HepG2 (cell line): ENCODE measurements around the gene TRPC1. TPM values are rescaled to one million over a fixed set of nuclear protein-coding genes. Genes with fewer than 3 reads are reported as not detected.
A peak's percentile ranks its signal among the peaks of the same experiment; 100 is the strongest.

ENCODE experiments used
- EP300 ChIP-seq, 3 experiments: sonication (generic) in 1 of 3; formaldehyde crosslinking in 1 of 3; IDR thresholded peaks; 2 replicates each; pipeline versions ENCODE4 v1.5.1 to v1.6.1; 2011 to 2020; ENCODE audit warnings: low read depth in 2 of 3, low read length in 2 of 3, borderline replicate concordance in 1 of 3, improper control_type of control experiment in 1 of 3, mild to moderate bottlenecking in 1 of 3, missing genetic modification reagents in 1 of 3, moderate library complexity in 1 of 3
- HDAC2 ChIP-seq: sonication (generic); formaldehyde crosslinking; IDR thresholded peaks from 2 replicates; pipeline ENCODE4 v1.4.0; 2020; ENCODE audit warnings: missing genetic modification reagents
- HOXA3 ChIP-seq: sonication (generic); formaldehyde crosslinking; IDR thresholded peaks from 2 replicates; pipeline ENCODE4 v1.5.0; 2020; ENCODE audit warnings: missing genetic modification reagents
- PHF21A ChIP-seq: sonication (generic); formaldehyde crosslinking; IDR thresholded peaks from 2 replicates; pipeline ENCODE4 v1.5.0; 2020; ENCODE audit warnings: mild to moderate bottlenecking, missing genetic modification reagents
- RXRB ChIP-seq: IDR thresholded peaks from 2 replicates; pipeline ENCODE4 v1.6.1; 2016; ENCODE audit warnings: borderline replicate concordance, missing genetic modification reagents, missing compliant biosample characterization
- SAP130 ChIP-seq: IDR thresholded peaks from 2 replicates; pipeline ENCODE4 v1.6.1; 2016; ENCODE audit warnings: low read depth
- YEATS4 ChIP-seq: sonication (generic); formaldehyde crosslinking; IDR thresholded peaks from 2 replicates; pipeline ENCODE4 v1.4.0; 2020; ENCODE audit warnings: missing genetic modification reagents, borderline replicate concordance
- ZZZ3 ChIP-seq: sonication (generic); formaldehyde crosslinking; IDR thresholded peaks from 2 replicates; pipeline ENCODE4 v1.4.0; 2020; ENCODE audit warnings: missing genetic modification reagents, mild to moderate bottlenecking, borderline replicate concordance
- polyA plus RNA-seq, 8 experiments: library from polyadenylated mRNA; depleted of rRNA in 3 of 8; stranded (reverse) in 7 of 8; unstranded in 1 of 8; fragments of >200 nt; fragmentation: Illumina TruSeq in 4 of 8; extraction: Trizol in 4 of 8; gene quantifications; 2 replicates each; pipeline versions ENCODE4 v1.2.1 to v1.2.3, GENCODE V29; 2011 to 2016; ENCODE audit warnings: low read depth in 4 of 8, missing spikeins in 1 of 8, mixed read lengths in 1 of 8; ENCODE audit not compliant: insufficient read depth in 1 of 8
- total RNA-seq, 5 experiments: library from RNA; depleted of rRNA; stranded (reverse); fragments of >200 nt; fragmentation: Illumina TruSeq; extraction: Trizol; gene quantifications; 2 replicates each; pipeline ENCODE4 v1.2.3, GENCODE V29; 2016; ENCODE audit warnings: low read depth in 1 of 5
- TF ChIP-seq, protein P1 (sequence below): sonication (generic); formaldehyde crosslinking; IDR thresholded peaks from 2 replicates; pipeline ENCODE4 v1.4.0; 2020; ENCODE audit warnings: low read depth, missing genetic modification reagents
- TF ChIP-seq, protein P2 (sequence below): sonication (generic); formaldehyde crosslinking; IDR thresholded peaks from 2 replicates; pipeline ENCODE4 v1.5.1; 2020; ENCODE audit warnings: mild to moderate bottlenecking, moderate library complexity, missing genetic modification reagents
- TF ChIP-seq, protein P3 (sequence below), 2 experiments: sonication (generic) in 1 of 2; formaldehyde crosslinking in 1 of 2; IDR thresholded peaks; 2 replicates each; pipeline versions ENCODE4 v1.4.0 to v1.6.1; 2016 to 2020; ENCODE audit warnings: borderline replicate concordance in 1 of 2, low read depth in 1 of 2, mild to moderate bottlenecking in 1 of 2, missing genetic modification reagents in 1 of 2
- TF ChIP-seq, protein P4 (sequence below): sonication (generic); formaldehyde crosslinking; conservative IDR thresholded peaks from 2 replicates; pipeline ENCODE4 v1.4.0; 2020; ENCODE audit warnings: mild to moderate bottlenecking, missing genetic modification reagents, moderate library complexity

TRPC1 gene
- total and polyA plus RNA-seq, 2 of the 13 experiments (the other 11 are each of a cell fraction or from before 2014, with no cell fraction given): 10.8 to 13.1 TPM

DNA sequence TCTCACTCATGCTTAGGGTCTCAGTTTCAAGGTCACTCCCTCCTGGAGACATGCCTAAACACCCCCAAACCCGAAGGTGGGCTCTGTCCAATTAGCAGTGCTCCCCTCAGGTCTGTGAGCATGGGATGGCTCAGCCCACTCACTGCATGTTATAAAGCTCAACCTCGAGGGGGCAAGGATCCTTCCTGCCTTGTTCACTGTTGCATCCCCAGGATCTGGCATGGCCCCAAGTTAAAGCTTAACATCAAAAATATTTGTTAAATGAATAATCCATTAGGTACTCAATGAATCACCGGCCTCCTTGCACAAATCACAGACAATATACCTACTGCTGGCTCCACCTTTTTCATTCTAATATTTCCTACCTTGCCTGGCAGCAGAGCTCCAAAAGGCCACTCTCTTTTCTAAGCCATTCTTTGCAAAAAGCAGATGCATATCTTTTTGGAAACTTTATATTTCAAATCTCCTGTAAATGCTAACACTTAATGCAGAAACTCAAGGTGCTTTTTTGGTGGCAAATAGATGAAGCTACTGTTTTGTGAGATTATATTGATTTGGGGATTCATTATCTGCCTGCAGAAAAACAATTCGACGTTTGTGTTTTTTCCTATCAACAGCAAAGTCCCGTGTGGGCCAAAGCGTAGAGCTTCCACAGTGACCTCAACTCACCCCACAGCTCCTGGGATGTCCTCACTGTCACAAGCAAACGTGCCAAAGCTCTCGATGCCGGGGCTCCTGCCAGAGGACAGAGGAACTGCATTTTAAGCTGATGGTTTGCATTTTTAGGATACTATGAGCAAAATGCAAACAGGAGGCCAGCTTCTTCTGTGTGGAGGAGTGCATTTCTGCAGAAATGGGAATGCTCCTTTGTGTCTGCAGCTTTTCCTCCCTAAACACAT, 129.7 kb downstream of the TRPC1 start (continued):
- TF ChIP-seq, protein P1, sequence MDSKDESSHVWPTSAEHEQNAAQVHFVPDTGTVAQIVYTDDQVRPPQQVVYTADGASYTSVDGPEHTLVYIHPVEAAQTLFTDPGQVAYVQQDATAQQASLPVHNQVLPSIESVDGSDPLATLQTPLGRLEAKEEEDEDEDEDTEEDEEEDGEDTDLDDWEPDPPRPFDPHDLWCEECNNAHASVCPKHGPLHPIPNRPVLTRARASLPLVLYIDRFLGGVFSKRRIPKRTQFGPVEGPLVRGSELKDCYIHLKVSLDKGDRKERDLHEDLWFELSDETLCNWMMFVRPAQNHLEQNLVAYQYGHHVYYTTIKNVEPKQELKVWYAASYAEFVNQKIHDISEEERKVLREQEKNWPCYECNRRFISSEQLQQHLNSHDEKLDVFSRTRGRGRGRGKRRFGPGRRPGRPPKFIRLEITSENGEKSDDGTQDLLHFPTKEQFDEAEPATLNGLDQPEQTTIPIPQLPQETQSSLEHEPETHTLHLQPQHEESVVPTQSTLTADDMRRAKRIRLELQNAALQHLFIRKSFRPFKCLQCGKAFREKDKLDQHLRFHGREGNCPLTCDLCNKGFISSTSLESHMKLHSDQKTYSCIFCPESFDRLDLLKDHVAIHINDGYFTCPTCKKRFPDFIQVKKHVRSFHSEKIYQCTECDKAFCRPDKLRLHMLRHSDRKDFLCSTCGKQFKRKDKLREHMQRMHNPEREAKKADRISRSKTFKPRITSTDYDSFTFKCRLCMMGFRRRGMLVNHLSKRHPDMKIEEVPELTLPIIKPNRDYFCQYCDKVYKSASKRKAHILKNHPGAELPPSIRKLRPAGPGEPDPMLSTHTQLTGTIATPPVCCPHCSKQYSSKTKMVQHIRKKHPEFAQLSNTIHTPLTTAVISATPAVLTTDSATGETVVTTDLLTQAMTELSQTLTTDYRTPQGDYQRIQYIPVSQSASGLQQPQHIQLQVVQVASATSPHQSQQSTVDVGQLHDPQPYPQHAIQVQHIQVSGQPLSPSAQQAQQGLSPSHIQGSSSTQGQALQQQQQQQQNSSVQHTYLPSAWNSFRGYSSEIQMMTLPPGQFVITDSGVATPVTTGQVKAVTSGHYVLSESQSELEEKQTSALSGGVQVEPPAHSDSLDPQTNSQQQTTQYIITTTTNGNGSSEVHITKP: peak; percentile 68; the same call in 1 of the 2 replicates
- TF ChIP-seq YEATS4 (CRISPR knock-in tag) (0 out of 2 replicates have a peak, but pooled peaks have one; percentile 35), ZZZ3 (CRISPR knock-in tag) (0 out of 2 replicates have a peak, but pooled peaks have one; percentile 32), SAP130 (CRISPR knock-in tag) (peak; percentile 29), EP300 (IDR thresholded peaks at IDR 0.05; ENCODE audit: low read depth in 2 of 2, low read length in 2 of 2) (peak in 1 of 2 experiments; percentile 12; a peak in 1 of 4 replicates), EP300 (CRISPR knock-in tag; IDR thresholded peaks at IDR 0.05; ENCODE audit: borderline replicate concordance) (no peak), PHF21A (peak; percentile 17; the same call in 1 of the 2 replicates), HDAC2 (CRISPR knock-in tag) (peak; percentile 12; the same call in 1 of the 2 replicates), HOXA3 (peak; percentile 47; the same call in 1 of the 2 replicates), RXRB (CRISPR knock-in tag) (peak; percentile 80)
- TF ChIP-seq, protein P2, sequence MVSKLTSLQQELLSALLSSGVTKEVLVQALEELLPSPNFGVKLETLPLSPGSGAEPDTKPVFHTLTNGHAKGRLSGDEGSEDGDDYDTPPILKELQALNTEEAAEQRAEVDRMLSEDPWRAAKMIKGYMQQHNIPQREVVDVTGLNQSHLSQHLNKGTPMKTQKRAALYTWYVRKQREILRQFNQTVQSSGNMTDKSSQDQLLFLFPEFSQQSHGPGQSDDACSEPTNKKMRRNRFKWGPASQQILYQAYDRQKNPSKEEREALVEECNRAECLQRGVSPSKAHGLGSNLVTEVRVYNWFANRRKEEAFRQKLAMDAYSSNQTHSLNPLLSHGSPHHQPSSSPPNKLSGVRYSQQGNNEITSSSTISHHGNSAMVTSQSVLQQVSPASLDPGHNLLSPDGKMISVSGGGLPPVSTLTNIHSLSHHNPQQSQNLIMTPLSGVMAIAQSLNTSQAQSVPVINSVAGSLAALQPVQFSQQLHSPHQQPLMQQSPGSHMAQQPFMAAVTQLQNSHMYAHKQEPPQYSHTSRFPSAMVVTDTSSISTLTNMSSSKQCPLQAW: peak; percentile 23; the same call in 1 of the 2 replicates
- TF ChIP-seq, protein P3, sequence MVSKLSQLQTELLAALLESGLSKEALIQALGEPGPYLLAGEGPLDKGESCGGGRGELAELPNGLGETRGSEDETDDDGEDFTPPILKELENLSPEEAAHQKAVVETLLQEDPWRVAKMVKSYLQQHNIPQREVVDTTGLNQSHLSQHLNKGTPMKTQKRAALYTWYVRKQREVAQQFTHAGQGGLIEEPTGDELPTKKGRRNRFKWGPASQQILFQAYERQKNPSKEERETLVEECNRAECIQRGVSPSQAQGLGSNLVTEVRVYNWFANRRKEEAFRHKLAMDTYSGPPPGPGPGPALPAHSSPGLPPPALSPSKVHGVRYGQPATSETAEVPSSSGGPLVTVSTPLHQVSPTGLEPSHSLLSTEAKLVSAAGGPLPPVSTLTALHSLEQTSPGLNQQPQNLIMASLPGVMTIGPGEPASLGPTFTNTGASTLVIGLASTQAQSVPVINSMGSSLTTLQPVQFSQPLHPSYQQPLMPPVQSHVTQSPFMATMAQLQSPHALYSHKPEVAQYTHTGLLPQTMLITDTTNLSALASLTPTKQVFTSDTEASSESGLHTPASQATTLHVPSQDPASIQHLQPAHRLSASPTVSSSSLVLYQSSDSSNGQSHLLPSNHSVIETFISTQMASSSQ (IDR thresholded peaks at IDR 0.05; ENCODE audit: low read depth): no peak
- TF ChIP-seq, protein P3 (CRISPR knock-in tag; IDR thresholded peaks at IDR 0.05; ENCODE audit: borderline replicate concordance): no peak
- TF ChIP-seq, protein P4, sequence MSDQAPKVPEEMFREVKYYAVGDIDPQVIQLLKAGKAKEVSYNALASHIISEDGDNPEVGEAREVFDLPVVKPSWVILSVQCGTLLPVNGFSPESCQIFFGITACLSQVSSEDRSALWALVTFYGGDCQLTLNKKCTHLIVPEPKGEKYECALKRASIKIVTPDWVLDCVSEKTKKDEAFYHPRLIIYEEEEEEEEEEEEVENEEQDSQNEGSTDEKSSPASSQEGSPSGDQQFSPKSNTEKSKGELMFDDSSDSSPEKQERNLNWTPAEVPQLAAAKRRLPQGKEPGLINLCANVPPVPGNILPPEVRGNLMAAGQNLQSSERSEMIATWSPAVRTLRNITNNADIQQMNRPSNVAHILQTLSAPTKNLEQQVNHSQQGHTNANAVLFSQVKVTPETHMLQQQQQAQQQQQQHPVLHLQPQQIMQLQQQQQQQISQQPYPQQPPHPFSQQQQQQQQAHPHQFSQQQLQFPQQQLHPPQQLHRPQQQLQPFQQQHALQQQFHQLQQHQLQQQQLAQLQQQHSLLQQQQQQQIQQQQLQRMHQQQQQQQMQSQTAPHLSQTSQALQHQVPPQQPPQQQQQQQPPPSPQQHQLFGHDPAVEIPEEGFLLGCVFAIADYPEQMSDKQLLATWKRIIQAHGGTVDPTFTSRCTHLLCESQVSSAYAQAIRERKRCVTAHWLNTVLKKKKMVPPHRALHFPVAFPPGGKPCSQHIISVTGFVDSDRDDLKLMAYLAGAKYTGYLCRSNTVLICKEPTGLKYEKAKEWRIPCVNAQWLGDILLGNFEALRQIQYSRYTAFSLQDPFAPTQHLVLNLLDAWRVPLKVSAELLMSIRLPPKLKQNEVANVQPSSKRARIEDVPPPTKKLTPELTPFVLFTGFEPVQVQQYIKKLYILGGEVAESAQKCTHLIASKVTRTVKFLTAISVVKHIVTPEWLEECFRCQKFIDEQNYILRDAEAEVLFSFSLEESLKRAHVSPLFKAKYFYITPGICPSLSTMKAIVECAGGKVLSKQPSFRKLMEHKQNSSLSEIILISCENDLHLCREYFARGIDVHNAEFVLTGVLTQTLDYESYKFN (CRISPR knock-in tag): peak; percentile 75
